NCI-H748 (cell line): ENCODE measurements around the gene TINAGL1.
A peak's percentile ranks its signal among the peaks of the same experiment; 100 is the strongest.

Experiments used
- DNase-seq: peaks from one replicate; lab custom pipeline; 2025; ENCODE audit not compliant: unreplicated experiment; lab: John Stamatoyannopoulos, UW

The TINAGL1 gene

GRCh38 chr1:31605908-31606427 lies 29.7 kb downstream of the TINAGL1 start:
- no peak for DNase-seq

- DNase-seq = no peak
Observed at GRCh38 chr1:31607360-31607759, 31.0 kb downstream of the TINAGL1 start.

GRCh38 chr1:31609514-31610118 lies 33.3 kb downstream of the TINAGL1 start:
- no peak for DNase-seq

- DNase-seq = no peak
Observed at GRCh38 chr1:31614414-31615005, 38.2 kb downstream of the TINAGL1 start.

- DNase-seq = no peak
Observed at GRCh38 chr1:31615414-31615813, 39.1 kb downstream of the TINAGL1 start.

GRCh38 chr1:31615939-31616338 lies 39.6 kb downstream of the TINAGL1 start:
- no peak for DNase-seq

GRCh38 chr1:31617218-31617915 lies 41.1 kb downstream of the TINAGL1 start, which contains the start of gene HCRTR1:
TSS of gene HCRTR1 (plus strand) at chr1:31617689. CDS start at chr1:31619193, 1,504 bp downstream.
- DNase-seq = peak; percentile 34

GRCh38 chr1:31617916-31618746 lies 41.8 kb downstream of the TINAGL1 start:
- DNase-seq = peak; percentile 49

GRCh38 chr1:31618916-31619846 lies 42.9 kb downstream of the TINAGL1 start:
- no peak for DNase-seq

GRCh38 chr1:31620631-31621497 lies 44.5 kb downstream of the TINAGL1 start:
- DNase-seq = no peak

GRCh38 chr1:31621498-31621820 lies 45.1 kb downstream of the TINAGL1 start:
- no peak for DNase-seq

- DNase-seq = no peak
Observed at GRCh38 chr1:31621847-31622730, 45.8 kb downstream of the TINAGL1 start.

GRCh38 chr1:31623365-31623764 lies 47.0 kb downstream of the TINAGL1 start:
- DNase-seq = no peak

GRCh38 chr1:31624309-31624708 lies 48.0 kb downstream of the TINAGL1 start:
- no peak for DNase-seq

- no peak for DNase-seq
Observed at GRCh38 chr1:31624731-31625514, 48.6 kb downstream of the TINAGL1 start.

- no peak for DNase-seq
Observed at GRCh38 chr1:31625561-31626222, 49.4 kb downstream of the TINAGL1 start.
